Measurements from ENCODE around the gene SLC9A9. TPM values are rescaled to one million over a fixed set of nuclear protein-coding genes. Genes with fewer than 3 reads are reported as not detected.

SLC9A9 gene
- polyA plus RNA-seq, 1 experiment: 2.4 TPM

DNA sequence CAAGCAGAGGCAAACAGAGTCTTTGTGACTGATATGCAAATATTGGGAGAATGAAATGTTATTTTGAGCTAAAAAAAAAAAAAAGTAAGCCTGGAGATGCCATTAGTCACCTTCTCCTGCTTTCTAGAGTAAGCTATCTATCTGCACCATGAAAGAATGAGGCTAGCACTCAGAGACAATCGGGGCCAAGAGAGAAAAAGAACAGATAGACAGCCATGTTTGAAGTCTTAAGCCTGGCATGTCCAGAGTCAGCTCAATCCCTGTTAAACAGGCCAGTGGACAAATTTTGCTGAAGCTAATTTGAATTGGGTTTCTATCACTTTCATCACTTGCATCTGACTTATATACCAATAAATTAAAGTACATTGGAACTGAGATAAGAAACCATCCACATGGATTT lies 204.4 kb downstream of the SLC9A9 start:
- ChIA-PET CTCF (interaction anchor here (0.6 to 2.2 kb wide), 24 partner anchors 8 to 1010 kb away, joined by 3 to 15 read pairs (median 4); no protein-coding TSS in a partner anchor), POLR2A (no interaction called here)
- no peaks in the 10 kb centered on the region for H3K36me3 ChIP-seq (ENCODE audit: control insufficient read depth, insufficient read depth, low read length)
- peaks cover 1% of the 10 kb centered on the region; the same call in 1 of the 2 replicates for H3K27me3 ChIP-seq (ENCODE audit: control insufficient read depth, insufficient read depth, low read length)
- no peak overlapping the region for H3K4me3 ChIP-seq (ENCODE audit: low read depth, low read length)
- TF ChIP-seq, protein P1, sequence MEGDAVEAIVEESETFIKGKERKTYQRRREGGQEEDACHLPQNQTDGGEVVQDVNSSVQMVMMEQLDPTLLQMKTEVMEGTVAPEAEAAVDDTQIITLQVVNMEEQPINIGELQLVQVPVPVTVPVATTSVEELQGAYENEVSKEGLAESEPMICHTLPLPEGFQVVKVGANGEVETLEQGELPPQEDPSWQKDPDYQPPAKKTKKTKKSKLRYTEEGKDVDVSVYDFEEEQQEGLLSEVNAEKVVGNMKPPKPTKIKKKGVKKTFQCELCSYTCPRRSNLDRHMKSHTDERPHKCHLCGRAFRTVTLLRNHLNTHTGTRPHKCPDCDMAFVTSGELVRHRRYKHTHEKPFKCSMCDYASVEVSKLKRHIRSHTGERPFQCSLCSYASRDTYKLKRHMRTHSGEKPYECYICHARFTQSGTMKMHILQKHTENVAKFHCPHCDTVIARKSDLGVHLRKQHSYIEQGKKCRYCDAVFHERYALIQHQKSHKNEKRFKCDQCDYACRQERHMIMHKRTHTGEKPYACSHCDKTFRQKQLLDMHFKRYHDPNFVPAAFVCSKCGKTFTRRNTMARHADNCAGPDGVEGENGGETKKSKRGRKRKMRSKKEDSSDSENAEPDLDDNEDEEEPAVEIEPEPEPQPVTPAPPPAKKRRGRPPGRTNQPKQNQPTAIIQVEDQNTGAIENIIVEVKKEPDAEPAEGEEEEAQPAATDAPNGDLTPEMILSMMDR (IDR thresholded peaks at IDR 0.05; ENCODE audit: insufficient read depth, low read depth, low read length): no peak
- DNase-seq (ENCODE audit: low read depth): no peak

DNA sequence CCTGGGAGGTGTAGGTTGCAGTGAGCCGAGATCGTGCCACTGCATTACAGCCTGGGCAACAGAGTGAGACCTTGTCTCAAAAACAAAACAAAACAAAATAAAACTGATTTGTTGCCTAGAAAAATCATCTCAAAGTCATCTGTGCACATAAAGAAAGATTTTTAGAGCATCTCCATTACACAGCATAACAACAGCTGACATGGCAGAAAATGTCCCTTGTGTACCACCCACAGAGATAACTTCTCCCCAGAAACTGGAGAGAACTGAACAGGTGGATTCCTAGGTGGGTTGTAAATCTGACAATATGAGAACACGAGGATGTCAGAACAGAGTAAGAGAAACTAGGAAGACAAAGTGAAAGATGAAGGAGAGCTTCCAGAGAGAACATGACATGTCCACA lies 207.5 kb downstream of the SLC9A9 start:
- no peak overlapping the region for H3K4me3 ChIP-seq (ENCODE audit: low read depth, low read length)
- POLR2A ChIA-PET: no interaction called here

DNA sequence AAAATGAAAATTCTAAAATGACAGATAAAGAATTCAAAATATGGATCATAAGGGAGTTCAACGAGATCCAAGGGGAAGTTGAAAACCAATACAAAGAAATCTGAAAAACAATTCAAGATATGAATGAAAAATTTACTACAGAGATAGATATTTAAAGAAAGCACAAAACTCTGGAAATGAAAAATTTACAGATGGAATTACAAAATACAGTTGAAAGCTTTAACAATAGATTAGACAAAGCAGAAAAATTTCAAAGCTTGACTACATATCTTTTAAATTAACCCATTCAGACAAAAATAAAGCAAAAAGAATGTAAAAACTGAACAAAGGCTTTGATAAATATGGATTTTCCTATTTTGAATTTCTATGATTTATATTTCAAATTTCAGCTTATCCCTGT lies 211.1 kb downstream of the SLC9A9 start:
- no peak for DNase-seq (ENCODE audit: low read depth)
- POLR2A ChIA-PET: no interaction called here
- Histone ChIP-seq H3K27me3 (ENCODE audit: control insufficient read depth, insufficient read depth, low read length) (no peaks in the 10 kb centered on the region), H3K4me3 (ENCODE audit: low read depth, low read length) (no peak overlapping the region), H3K36me3 (ENCODE audit: control insufficient read depth, insufficient read depth, low read length) (no peaks in the 10 kb centered on the region)
- TF ChIP-seq, protein P1 (IDR thresholded peaks at IDR 0.05; ENCODE audit: insufficient read depth, low read depth, low read length): no peak
- CTCF ChIA-PET: no interaction called here

More for the DNA sequence above, 207.5 kb downstream of the SLC9A9 start:
- TF ChIP-seq, protein P1 (IDR thresholded peaks at IDR 0.05; ENCODE audit: insufficient read depth, low read depth, low read length): no peak
- CTCF ChIA-PET: no interaction called here
- Histone ChIP-seq H3K36me3 (ENCODE audit: control insufficient read depth, insufficient read depth, low read length) (no peaks in the 10 kb centered on the region), H3K27me3 (ENCODE audit: control insufficient read depth, insufficient read depth, low read length) (peaks cover 1% of the 10 kb centered on the region; the same call in 1 of the 2 replicates)
- no peak for DNase-seq (ENCODE audit: low read depth)

DNA sequence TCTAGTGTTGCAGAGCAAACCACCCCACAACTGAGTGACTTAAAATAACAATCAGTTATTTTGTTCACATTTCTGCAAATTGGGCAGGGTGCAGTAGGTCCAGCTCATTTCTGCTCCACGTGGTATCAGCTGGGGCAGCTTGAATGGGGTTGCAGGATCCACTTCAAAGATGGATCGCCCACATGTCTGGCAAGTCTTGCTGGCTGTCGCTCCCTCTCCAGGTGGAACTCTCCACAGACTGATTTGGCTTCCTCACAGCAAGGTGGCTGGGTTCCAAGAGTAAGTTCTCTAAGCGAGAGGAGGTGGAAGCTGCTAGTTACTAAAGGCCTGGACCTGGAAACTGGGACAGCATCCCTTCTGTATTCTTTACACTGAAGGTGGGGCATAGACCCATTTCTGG lies 213.3 kb downstream of the SLC9A9 start:
- no peak for DNase-seq (ENCODE audit: low read depth)
- Histone ChIP-seq H3K36me3 (ENCODE audit: control insufficient read depth, insufficient read depth, low read length) (no peaks in the 10 kb centered on the region), H3K4me3 (ENCODE audit: low read depth, low read length) (no peak overlapping the region), H3K27me3 (ENCODE audit: control insufficient read depth, insufficient read depth, low read length) (no peaks in the 10 kb centered on the region)
- TF ChIP-seq, protein P1 (IDR thresholded peaks at IDR 0.05; ENCODE audit: insufficient read depth, low read depth, low read length): no peak
- ChIA-PET CTCF (no interaction called here), POLR2A (no interaction called here)

DNA sequence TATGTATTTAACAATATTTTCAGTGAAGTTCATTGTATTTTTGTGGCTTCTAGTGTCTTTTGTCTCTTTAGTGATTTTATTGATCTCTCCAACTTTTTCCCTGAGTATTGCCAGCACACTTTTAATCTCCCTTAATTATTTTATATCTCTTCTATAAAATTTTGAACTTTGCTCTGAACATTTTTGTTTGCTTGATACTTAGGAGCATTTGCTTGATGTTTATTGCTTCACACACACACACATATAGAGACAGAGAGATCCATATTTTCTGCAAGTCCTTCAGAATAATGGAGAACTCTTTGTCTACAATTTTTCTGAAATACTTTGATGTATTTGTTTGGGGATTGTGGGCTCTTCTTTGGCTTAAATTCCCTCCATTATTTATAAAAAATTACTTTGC lies 213.8 kb downstream of the SLC9A9 start:
- CTCF ChIA-PET: no interaction called here
- no peak for DNase-seq (ENCODE audit: low read depth)
- POLR2A ChIA-PET: no interaction called here
- Histone ChIP-seq H3K36me3 (ENCODE audit: control insufficient read depth, insufficient read depth, low read length) (no peaks in the 10 kb centered on the region), H3K4me3 (ENCODE audit: low read depth, low read length) (no peak overlapping the region), H3K27me3 (ENCODE audit: control insufficient read depth, insufficient read depth, low read length) (no peaks in the 10 kb centered on the region)
- TF ChIP-seq, protein P1 (IDR thresholded peaks at IDR 0.05; ENCODE audit: insufficient read depth, low read depth, low read length): no peak
